Heart right ventricle (tissue), 16 donors: Measurements from ENCODE around the gene TCERG1L. TPM values are rescaled to one million over a fixed set of nuclear protein-coding genes. Genes with fewer than 3 reads are reported as not detected.

ENCODE experiments used
- ATAC-seq, 8 donors: fragments of 200-7000 bp; cut with Tn5 transposase; one replicate each; pipeline ENCODE4 v1.9.1; 2020; ENCODE audit warnings: mild to moderate bottlenecking in 8 of 8, moderate library complexity in 8 of 8, moderate number of reproducible peaks in 1 of 8
- DNase-seq, 2 donors: peaks; one replicate each; pipeline ENCODE4 v3.0.0-alpha.2; 2020
- H3K27ac ChIP-seq, 10 donors: fragments of 200-600 bp; sonication (generic) in 2 of 10; one replicate each; pipeline versions ENCODE4 v1.5.0 to v1.8.0; 2020 to 2022; ENCODE audit warnings: mild to moderate bottlenecking in 3 of 10
- H3K27me3 ChIP-seq, 7 donors: fragments of 200-600 bp; one replicate each; pipeline ENCODE4 v1.8.0; 2021 to 2022; ENCODE audit warnings: mild to moderate bottlenecking in 2 of 7
- H3K36me3 ChIP-seq, 9 donors: fragments of 200-600 bp; sonication (generic) in 1 of 9; one replicate each; pipeline versions ENCODE4 v1.5.0 to v1.8.0; 2020 to 2022; ENCODE audit warnings: mild to moderate bottlenecking in 2 of 9
- H3K4me1 ChIP-seq, 9 donors: fragments of 200-600 bp; sonication (generic) in 1 of 9; one replicate each; pipeline versions ENCODE4 v1.5.0 to v1.8.0; 2020 to 2022; ENCODE audit warnings: mild to moderate bottlenecking in 4 of 9
- H3K4me3 ChIP-seq, 10 donors: fragments of 200-600 bp; sonication (generic) in 2 of 10; one replicate each; pipeline versions ENCODE4 v1.5.0 to v1.8.0; 2020 to 2022; ENCODE audit warnings: mild to moderate bottlenecking in 7 of 10, moderate library complexity in 2 of 10
- H3K9me3 ChIP-seq, 11 donors: fragments of 200-600 bp in 10 of 11; sonication (generic) in 2 of 11; one replicate each; pipeline versions ENCODE4 v1.5.0 to v1.8.0; 2013 to 2022; ENCODE audit warnings: mild to moderate bottlenecking in 2 of 11, control low read depth in 1 of 11, moderate library complexity in 1 of 11
- WGBS, 2 donors: extraction: QIAGEN DNeasy Blood & Tissue Kit; methylation state at CpG; one replicate each; pipeline ENCODE4 v1.1.7; 2013; ENCODE audit warnings: inconsistent platforms in 1 of 2; 5-methylcytosine and 5-hydroxymethylcytosine counted together
- intact Hi-C, 10 donors: fragments of 100-400 bp; cut with DNase I; formaldehyde crosslinking; loops; one replicate each; pipeline versions ENCODE4 v1.11.1 to v1.14.2; 2022
- polyA plus RNA-seq, 2 donors: library from polyadenylated mRNA; stranded (reverse); fragments of 200-250 nt; gene quantifications; one replicate each; pipeline ENCODE4 v1.2.3, GENCODE V29; 2013
- total RNA-seq, 10 donors: library from RNA; stranded (reverse); fragmentation: NEBNext Ultra II Directional in 3 of 10; extraction: Animal tissue kit (Norgen Biotek cat#: 25700) in 3 of 10; gene quantifications; one replicate each; pipeline versions ENCODE4 v1.2.1 to v1.2.4, GENCODE V29; 2021 to 2023
- TF ChIP-seq, protein P1 (sequence below), 9 donors: fragments of 200-600 bp; sonication (generic) in 2 of 9; IDR thresholded peaks; one replicate each; pipeline versions ENCODE4 v1.5.0 to v1.8.0; 2021 to 2022; ENCODE audit warnings: antibody characterized with exemption in 9 of 9, mild to moderate bottlenecking in 5 of 9, moderate library complexity in 1 of 9
- donor health status: Arrhythmogenic right ventricular cardiomyopathy.
- donor health status: ischemic (EF 13 %, LVEDD 7.1; RV severe dilation, severe dysfunction).
- donor health status: healthy with polysubstance abuse.
- donor health status: DM: no; HTN: yes; CAD: no.
- donor health status: DM: no; HTN: no; CAD: no.
- donor health status: ischemic (EF 25% LVEDD 6.9; RV normal size, moderate dysfunction).
- donor health status: ischemic (EF 25% LVEDD 5.7; RV mildly dilated, moderate dysfunction).
- donor health status: healthy.
- donor health status: DM: yes; HTN: yes; CAD: no.
- donor health status: Ischemic cardiomyopathy.
- donor health status: ischemic (EF 35%, LVEDD 5.7; RV mildly dilated, moderate dysfunction).
- donor health status: nonischemic (EF 11% LVEDD 7.7; RV severe dilation, severe dysfunction).
- donor health status: DM: yes; HTN: yes; CAD: no.
- donor health status: PGD.
- donor health status: ischemic (EF 29% LVEDD 5.4; RV normal size, mild dysfunction).
- donor health status: nonischemic (EF 23%, LVEDD 6.1; RV moderate dilation, normal function).

TCERG1L gene
- total and polyA plus RNA-seq, 12 donors = 0.09 TPM; not detected in 10

GRCh38 chr10:131165092-131165491 lies 146.4 kb downstream of the TCERG1L start:
- intact Hi-C loops = no loop called here
- H3K27me3 ChIP-seq = peaks cover 0 to 50% (median 17%) of the 10 kb centered on the region in 7 donors
- no peaks in the 10 kb centered on the region for H3K9me3 ChIP-seq
- H3K4me3 ChIP-seq = no peak overlapping the region
- WGBS, 2 donors = 69% methylated on average over 7 of the region's 7 CpGs
- H3K27ac ChIP-seq = no peak overlapping the region
- TF ChIP-seq, protein P1, sequence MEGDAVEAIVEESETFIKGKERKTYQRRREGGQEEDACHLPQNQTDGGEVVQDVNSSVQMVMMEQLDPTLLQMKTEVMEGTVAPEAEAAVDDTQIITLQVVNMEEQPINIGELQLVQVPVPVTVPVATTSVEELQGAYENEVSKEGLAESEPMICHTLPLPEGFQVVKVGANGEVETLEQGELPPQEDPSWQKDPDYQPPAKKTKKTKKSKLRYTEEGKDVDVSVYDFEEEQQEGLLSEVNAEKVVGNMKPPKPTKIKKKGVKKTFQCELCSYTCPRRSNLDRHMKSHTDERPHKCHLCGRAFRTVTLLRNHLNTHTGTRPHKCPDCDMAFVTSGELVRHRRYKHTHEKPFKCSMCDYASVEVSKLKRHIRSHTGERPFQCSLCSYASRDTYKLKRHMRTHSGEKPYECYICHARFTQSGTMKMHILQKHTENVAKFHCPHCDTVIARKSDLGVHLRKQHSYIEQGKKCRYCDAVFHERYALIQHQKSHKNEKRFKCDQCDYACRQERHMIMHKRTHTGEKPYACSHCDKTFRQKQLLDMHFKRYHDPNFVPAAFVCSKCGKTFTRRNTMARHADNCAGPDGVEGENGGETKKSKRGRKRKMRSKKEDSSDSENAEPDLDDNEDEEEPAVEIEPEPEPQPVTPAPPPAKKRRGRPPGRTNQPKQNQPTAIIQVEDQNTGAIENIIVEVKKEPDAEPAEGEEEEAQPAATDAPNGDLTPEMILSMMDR (IDR thresholded peaks at IDR 0.05) = no peak
- no peaks in the 10 kb centered on the region for H3K36me3 ChIP-seq
- H3K4me1 ChIP-seq = no peaks in the 10 kb centered on the region
- DNase-seq (no peak), ATAC-seq (no peak)

GRCh38 chr10:131162866-131163843 lies 148.4 kb downstream of the TCERG1L start:
- WGBS, 2 donors = 64 to 65% methylated on average over 15 of the region's 15 CpGs
- Histone ChIP-seq H3K27me3 (peaks cover 0 to 58% (median 23%) of the 10 kb centered on the region in 7 donors), H3K9me3 (no peaks in the 10 kb centered on the region), H3K36me3 (no peaks in the 10 kb centered on the region), H3K4me1 (no peaks in the 10 kb centered on the region), H3K27ac (no peak overlapping the region), H3K4me3 (no peak overlapping the region)
- no peak for DNase-seq
- TF ChIP-seq, protein P1 (IDR thresholded peaks at IDR 0.05) = no peak
- ATAC-seq = no peak
- intact Hi-C loops = no loop called here

- no peak for DNase-seq
- WGBS, 2 donors = 70 to 81% methylated on average over 6 of the region's 6 CpGs
These were observed 149.3 kb downstream of the TCERG1L start for GRCh38 chr10:131162211-131162610.

DNA sequence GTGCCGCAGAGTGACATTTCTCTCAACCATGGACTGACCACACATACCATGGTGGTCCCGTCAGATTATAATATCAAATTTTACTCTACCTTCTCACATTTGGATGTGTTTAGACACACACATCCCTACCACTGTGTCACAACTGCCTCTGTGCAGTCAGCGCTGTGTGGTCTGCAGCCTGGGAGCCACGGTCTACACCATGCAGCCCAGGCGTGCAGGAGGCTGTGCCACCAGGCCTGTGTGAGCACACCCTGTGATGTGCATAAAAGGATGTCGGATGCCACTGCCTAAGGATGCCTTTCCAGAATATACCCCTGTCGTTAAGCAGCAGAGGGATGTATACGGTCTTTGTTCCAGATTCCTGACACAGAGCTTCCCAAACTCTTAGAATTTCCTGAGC lies 150.4 kb downstream of the TCERG1L start:
- WGBS, 2 donors = 92 to 93% methylated on average over 8 of the region's 8 CpGs
- no peaks in the 10 kb centered on the region for H3K4me1 ChIP-seq
- peaks cover 0 to 69% (median 21%) of the 10 kb centered on the region in 7 donors for H3K27me3 ChIP-seq
- H3K36me3 ChIP-seq = no peaks in the 10 kb centered on the region
- no peaks in the 10 kb centered on the region for H3K9me3 ChIP-seq
- ATAC-seq (no peak), DNase-seq (no peak)
- TF ChIP-seq, protein P1 (IDR thresholded peaks at IDR 0.05) = no peak
- no peak overlapping the region for H3K27ac ChIP-seq
- intact Hi-C loops = no loop called here
- no peak overlapping the region for H3K4me3 ChIP-seq

More at GRCh38 chr10:131162211-131162610, 149.3 kb downstream of the TCERG1L start:
- TF ChIP-seq, protein P1 (IDR thresholded peaks at IDR 0.05) = no peak
- intact Hi-C loops = no loop called here
- Histone ChIP-seq H3K27ac (no peak overlapping the region), H3K4me1 (no peaks in the 10 kb centered on the region), H3K4me3 (no peak overlapping the region), H3K36me3 (no peaks in the 10 kb centered on the region), H3K27me3 (peaks cover 0 to 62% (median 23%) of the 10 kb centered on the region in 7 donors), H3K9me3 (no peaks in the 10 kb centered on the region)
- no peak for ATAC-seq
